ENCODE measurements around the gene C17orf58.

DNA sequence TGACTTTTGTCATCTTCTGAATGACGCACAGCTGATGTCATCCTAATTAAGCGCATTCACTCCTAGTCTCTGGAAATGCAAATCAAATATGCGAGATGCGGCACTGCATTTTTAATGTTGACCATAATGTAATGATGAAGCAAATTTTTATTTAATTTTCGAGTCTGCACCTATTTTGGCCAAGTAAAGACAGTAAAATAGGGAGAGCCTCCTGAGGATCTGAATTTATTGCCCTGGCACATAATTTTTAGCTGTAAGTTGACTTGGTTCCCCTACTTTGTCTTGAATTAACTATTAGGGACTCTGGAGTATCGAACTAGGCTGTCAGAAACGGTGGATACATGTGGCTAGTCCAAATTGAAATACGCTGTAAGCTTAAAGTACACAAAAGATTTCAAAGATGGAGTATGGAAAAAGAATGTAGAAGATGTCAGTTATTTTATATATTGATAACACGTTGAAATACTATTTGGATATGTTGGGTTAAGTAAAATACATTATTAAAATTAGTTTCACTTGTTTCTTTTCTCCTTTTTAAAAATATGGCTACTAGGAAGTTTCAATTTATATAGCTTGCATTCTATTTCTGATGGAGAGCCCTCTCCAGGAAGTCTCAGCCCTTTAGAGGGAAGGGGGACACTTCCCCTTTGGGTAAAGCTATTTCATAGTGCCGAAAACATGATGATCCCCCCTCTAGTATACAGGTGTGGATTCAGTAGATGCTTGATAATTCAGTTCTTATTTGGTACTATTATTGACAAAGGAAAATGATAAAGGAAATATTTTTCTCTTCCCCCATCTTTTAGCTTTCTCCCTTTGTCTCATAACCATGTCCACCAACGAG lies 40.3 kb upstream of the C17orf58 start:
- TF ChIP-seq, protein P1, sequence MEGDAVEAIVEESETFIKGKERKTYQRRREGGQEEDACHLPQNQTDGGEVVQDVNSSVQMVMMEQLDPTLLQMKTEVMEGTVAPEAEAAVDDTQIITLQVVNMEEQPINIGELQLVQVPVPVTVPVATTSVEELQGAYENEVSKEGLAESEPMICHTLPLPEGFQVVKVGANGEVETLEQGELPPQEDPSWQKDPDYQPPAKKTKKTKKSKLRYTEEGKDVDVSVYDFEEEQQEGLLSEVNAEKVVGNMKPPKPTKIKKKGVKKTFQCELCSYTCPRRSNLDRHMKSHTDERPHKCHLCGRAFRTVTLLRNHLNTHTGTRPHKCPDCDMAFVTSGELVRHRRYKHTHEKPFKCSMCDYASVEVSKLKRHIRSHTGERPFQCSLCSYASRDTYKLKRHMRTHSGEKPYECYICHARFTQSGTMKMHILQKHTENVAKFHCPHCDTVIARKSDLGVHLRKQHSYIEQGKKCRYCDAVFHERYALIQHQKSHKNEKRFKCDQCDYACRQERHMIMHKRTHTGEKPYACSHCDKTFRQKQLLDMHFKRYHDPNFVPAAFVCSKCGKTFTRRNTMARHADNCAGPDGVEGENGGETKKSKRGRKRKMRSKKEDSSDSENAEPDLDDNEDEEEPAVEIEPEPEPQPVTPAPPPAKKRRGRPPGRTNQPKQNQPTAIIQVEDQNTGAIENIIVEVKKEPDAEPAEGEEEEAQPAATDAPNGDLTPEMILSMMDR (IDR thresholded peaks at IDR 0.05): no peak
- TF ChIP-seq POLR2AphosphoS5 (IDR thresholded peaks at IDR 0.05): no peak

All from sigmoid colon (tissue), 4 donors.